Effector memory CD8-positive, alpha-beta T cell (primary cell): Measurements from ENCODE around the gene PTGES.
A peak's percentile ranks its signal among the peaks of the same experiment; 100 is the strongest.
"Not testable (repeated sequence)": the region's sequence is repeated elsewhere in the genome, so short reads cannot be mapped to it uniquely, and the experiment has no call there.

Experiments used
- ATAC-seq: fragments of 150-1000 bp; cut with Tn5 transposase; replicated peaks from 2 replicates; pipeline ENCODE4 v1.10.0; 2021; ENCODE audit warnings: mild to moderate bottlenecking, moderate library complexity
- DNase-seq, 3 experiments: peaks; one replicate each; pipeline ENCODE4 v3.0.0; 2021
- H3K27ac Mint-ChIP-seq, 2 donors: one replicate each; pipeline ENCODE4 v1.8.0; 2022; ENCODE audit warnings: mild to moderate bottlenecking in 2 of 2, mixed read lengths in 2 of 2, moderate library complexity in 2 of 2
- H3K27me3 Mint-ChIP-seq, 2 donors: one replicate each; pipeline ENCODE4 v1.8.0; 2022; ENCODE audit warnings: mixed read lengths in 2 of 2
- H3K36me3 Mint-ChIP-seq: one replicate; pipeline ENCODE4 v1.8.0; 2022; ENCODE audit warnings: mild to moderate bottlenecking, moderate library complexity, mixed read lengths; ENCODE audit not compliant: insufficient read depth
- H3K4me1 Mint-ChIP-seq, 2 donors: one replicate each; pipeline ENCODE4 v1.8.0; 2022; ENCODE audit warnings: low read depth in 2 of 2, mixed read lengths in 2 of 2
- H3K4me3 Mint-ChIP-seq, 2 donors: one replicate each; pipeline ENCODE4 v1.8.0; 2022; ENCODE audit warnings: mild to moderate bottlenecking in 2 of 2, mixed read lengths in 2 of 2, moderate library complexity in 2 of 2
- H3K9me3 Mint-ChIP-seq, 2 donors: one replicate each; pipeline ENCODE4 v1.8.0; 2022; ENCODE audit warnings: mixed read lengths in 2 of 2

PTGES gene

GRCh38 chr9:129777769-129778130 is 24.9 kb upstream of the PTGES start:
- Mint-ChIP-seq H3K27me3 (peaks cover 12 to 15% of the 10 kb centered on the region in 2 donors), H3K36me3 (peaks cover 6% of the 10 kb centered on the region), H3K9me3 (no peaks in the 10 kb centered on the region), H3K4me3 (peak overlapping the region in 1 of 2 donors; percentile 25), H3K27ac (peak overlapping the region in 1 of 2 donors; percentile 75), H3K4me1 (peaks cover 8 to 10% of the 10 kb centered on the region in 2 donors)
- no peak for ATAC-seq
- DNase-seq = no peak

GRCh38 chr9:129776938-129777768 is 24.3 kb upstream of the PTGES start:
- H3K27ac Mint-ChIP-seq = peak overlapping the region; percentile 66 to 75
- ATAC-seq (peak; percentile 84), DNase-seq (peak; percentile 10 to 49 (median 37))
- H3K36me3 Mint-ChIP-seq = peaks cover 6% of the 10 kb centered on the region
- no peaks in the 10 kb centered on the region for H3K9me3 Mint-ChIP-seq
- H3K4me3 Mint-ChIP-seq = peak overlapping the region in 1 of 2 donors; percentile 25
- peaks cover 8 to 10% of the 10 kb centered on the region in 2 donors for H3K4me1 Mint-ChIP-seq
- peaks cover 12 to 15% of the 10 kb centered on the region in 2 donors for H3K27me3 Mint-ChIP-seq

GRCh38 chr9:129776566-129776937 is 23.7 kb upstream of the PTGES start:
- peak overlapping the region in 1 of 2 donors; percentile 66 for H3K27ac Mint-ChIP-seq
- H3K27me3 Mint-ChIP-seq = peaks cover 12 to 15% of the 10 kb centered on the region in 2 donors
- H3K4me3 Mint-ChIP-seq = no peak overlapping the region

GRCh38 chr9:129776096-129776495 is 23.3 kb upstream of the PTGES start:
- not testable (repeated sequence) for H3K9me3 Mint-ChIP-seq, H3K4me3 Mint-ChIP-seq, DNase-seq, H3K27ac Mint-ChIP-seq, ATAC-seq, H3K36me3 Mint-ChIP-seq, H3K4me1 Mint-ChIP-seq
- peaks cover 12 to 15% of the 10 kb centered on the region in 2 donors for H3K27me3 Mint-ChIP-seq

More at GRCh38 chr9:129776566-129776937, 23.7 kb upstream of the PTGES start:
- no peak for ATAC-seq
- no peaks in the 10 kb centered on the region for H3K9me3 Mint-ChIP-seq
- H3K4me1 Mint-ChIP-seq = peaks cover 8 to 10% of the 10 kb centered on the region in 2 donors
- peaks cover 6% of the 10 kb centered on the region for H3K36me3 Mint-ChIP-seq
- DNase-seq = no peak

- Mint-ChIP-seq H3K9me3 (no peaks in the 10 kb centered on the region), H3K27ac (no peak overlapping the region), H3K4me1 (peaks cover 8 to 10% of the 10 kb centered on the region in 2 donors), H3K4me3 (no peak overlapping the region), H3K36me3 (peaks cover 6% of the 10 kb centered on the region), H3K27me3 (peaks cover 12 to 15% of the 10 kb centered on the region in 2 donors)
- ATAC-seq (no peak), DNase-seq (no peak)
Measured at GRCh38 chr9:129775448-129775798, 22.6 kb upstream of the PTGES start.

- Mint-ChIP-seq H3K4me3 (no peak overlapping the region), H3K4me1 (peaks cover 8 to 10% of the 10 kb centered on the region in 2 donors), H3K27ac (no peak overlapping the region), H3K36me3 (peaks cover 6% of the 10 kb centered on the region), H3K27me3 (peaks cover 12 to 15% of the 10 kb centered on the region in 2 donors), H3K9me3 (no peaks in the 10 kb centered on the region)
- no peak for ATAC-seq
- no peak for DNase-seq
Measured at GRCh38 chr9:129774791-129775447, 22.1 kb upstream of the PTGES start.

GRCh38 chr9:129773262-129774048 is 20.6 kb upstream of the PTGES start:
- H3K4me1 Mint-ChIP-seq = peaks cover 8 to 10% of the 10 kb centered on the region in 2 donors
- peaks cover 13 to 17% of the 10 kb centered on the region in 2 donors for H3K27me3 Mint-ChIP-seq
- no peak overlapping the region for H3K4me3 Mint-ChIP-seq
- H3K27ac Mint-ChIP-seq = no peak overlapping the region
- ATAC-seq (peak; percentile 36), DNase-seq (no peak)
- no peaks in the 10 kb centered on the region for H3K9me3 Mint-ChIP-seq
- peaks cover 6% of the 10 kb centered on the region for H3K36me3 Mint-ChIP-seq

- Mint-ChIP-seq H3K36me3 (no peaks in the 10 kb centered on the region), H3K4me3 (no peak overlapping the region), H3K27me3 (peaks cover 8 to 13% of the 10 kb centered on the region in 2 donors), H3K27ac (no peak overlapping the region), H3K9me3 (no peaks in the 10 kb centered on the region), H3K4me1 (no peaks in the 10 kb centered on the region)
- DNase-seq (no peak), ATAC-seq (no peak)
Measured at GRCh38 chr9:129770741-129771140, 17.9 kb upstream of the PTGES start.

- Mint-ChIP-seq H3K27me3 (peaks cover 8 to 13% of the 10 kb centered on the region in 2 donors), H3K27ac (no peak overlapping the region), H3K4me1 (no peaks in the 10 kb centered on the region), H3K9me3 (no peaks in the 10 kb centered on the region), H3K36me3 (no peaks in the 10 kb centered on the region), H3K4me3 (no peak overlapping the region)
- no peak for ATAC-seq
- no peak for DNase-seq
Measured at GRCh38 chr9:129769669-129770068, 16.8 kb upstream of the PTGES start.

- no peak overlapping the region for H3K4me3 Mint-ChIP-seq
- H3K27me3 Mint-ChIP-seq = peaks cover 8 to 13% of the 10 kb centered on the region in 2 donors
- ATAC-seq = no peak
- DNase-seq = no peak
- no peak overlapping the region for H3K27ac Mint-ChIP-seq
- H3K36me3 Mint-ChIP-seq = no peaks in the 10 kb centered on the region
- no peaks in the 10 kb centered on the region for H3K4me1 Mint-ChIP-seq
- H3K9me3 Mint-ChIP-seq = no peaks in the 10 kb centered on the region
Measured at GRCh38 chr9:129768486-129768885, 15.6 kb upstream of the PTGES start.

GRCh38 chr9:129765764-129766317 is 13.0 kb upstream of the PTGES start:
- H3K27ac Mint-ChIP-seq = no peak overlapping the region
- H3K4me3 Mint-ChIP-seq = no peak overlapping the region
- ATAC-seq (no peak), DNase-seq (no peak)
- no peaks in the 10 kb centered on the region for H3K4me1 Mint-ChIP-seq
- peaks cover 8 to 13% of the 10 kb centered on the region in 2 donors for H3K27me3 Mint-ChIP-seq
- no peaks in the 10 kb centered on the region for H3K36me3 Mint-ChIP-seq
- H3K9me3 Mint-ChIP-seq = no peaks in the 10 kb centered on the region

- H3K9me3 Mint-ChIP-seq = no peaks in the 10 kb centered on the region
- ATAC-seq = no peak
- DNase-seq = no peak
- H3K27me3 Mint-ChIP-seq = peaks cover 14 to 17% of the 10 kb centered on the region in 2 donors
- H3K4me3 Mint-ChIP-seq = no peak overlapping the region
- no peak overlapping the region for H3K27ac Mint-ChIP-seq
- H3K36me3 Mint-ChIP-seq = no peaks in the 10 kb centered on the region
- no peaks in the 10 kb centered on the region for H3K4me1 Mint-ChIP-seq
Measured at GRCh38 chr9:129762985-129763926, 10.4 kb upstream of the PTGES start.
